COLO668 (cell line): ENCODE data around the gene BUB3.

ENCODE experiments used
- DNase-seq: peaks from one replicate; lab custom pipeline; 2025; ENCODE audit not compliant: unreplicated experiment; lab: John Stamatoyannopoulos, UW

BUB3 gene

GRCh38 chr10:123202506-123202905, 48.3 kb downstream of the BUB3 start:
- no peak for DNase-seq

- DNase-seq, result no peak
These were observed 49.4 kb downstream of the BUB3 start for GRCh38 chr10:123203393-123204126.

- no peak for DNase-seq
These were observed 49.9 kb downstream of the BUB3 start for GRCh38 chr10:123204127-123204461.

- no peak for DNase-seq
These were observed 50.8 kb downstream of the BUB3 start for GRCh38 chr10:123205041-123205440.

- no peak for DNase-seq
These were observed 57.9 kb downstream of the BUB3 start for GRCh38 chr10:123212063-123212462.

GRCh38 chr10:123212640-123213039, 58.4 kb downstream of the BUB3 start:
- DNase-seq, result no peak

GRCh38 chr10:123213192-123213591, 59.0 kb downstream of the BUB3 start:
- DNase-seq, result no peak
